ENCODE measurements around the gene DDAH1.

DDAH1 gene

DNA sequence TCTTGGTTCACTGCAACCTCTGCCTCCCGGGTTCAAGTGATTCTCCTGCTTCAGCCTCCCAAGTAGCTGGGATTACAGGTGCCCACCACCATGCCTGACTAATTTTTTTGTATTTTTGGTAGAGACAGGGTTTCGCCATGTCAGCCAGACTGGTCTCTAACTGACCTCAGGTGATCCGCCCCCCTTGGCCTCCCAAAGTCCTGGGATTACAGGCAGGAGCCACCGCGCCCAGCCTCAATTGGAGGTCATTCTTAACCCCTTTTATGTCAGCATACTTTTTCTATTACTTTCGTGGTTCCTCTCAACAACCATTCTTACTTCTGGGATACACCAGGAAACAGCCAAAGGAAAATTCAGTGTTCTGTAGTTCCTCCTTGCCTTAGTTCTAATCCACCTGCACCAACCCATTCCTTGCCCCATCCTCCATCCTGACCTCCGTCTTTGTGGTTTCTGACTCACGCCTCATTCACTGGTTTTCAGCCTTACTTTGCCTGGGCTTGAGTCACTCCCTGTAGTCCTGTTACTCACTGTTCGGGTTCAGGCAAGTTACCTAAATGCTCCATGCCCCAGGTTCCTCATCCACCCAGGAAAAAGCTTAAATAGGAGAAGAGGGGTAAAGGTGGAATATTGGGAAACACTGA, 175.6 kb downstream of the DDAH1 start:
- DNase-seq (ENCODE audit: insufficient read length) (no peak), FAIRE-seq (peak; percentile 73)
- TF ChIP-seq TAF1 (IDR thresholded peaks at IDR 0.05; ENCODE audit: borderline replicate concordance, low read depth, low read length) = no peak
- no peak for TF ChIP-seq POLR2A (IDR thresholded peaks at IDR 0.05; ENCODE audit: low read depth, low read length)

DNA sequence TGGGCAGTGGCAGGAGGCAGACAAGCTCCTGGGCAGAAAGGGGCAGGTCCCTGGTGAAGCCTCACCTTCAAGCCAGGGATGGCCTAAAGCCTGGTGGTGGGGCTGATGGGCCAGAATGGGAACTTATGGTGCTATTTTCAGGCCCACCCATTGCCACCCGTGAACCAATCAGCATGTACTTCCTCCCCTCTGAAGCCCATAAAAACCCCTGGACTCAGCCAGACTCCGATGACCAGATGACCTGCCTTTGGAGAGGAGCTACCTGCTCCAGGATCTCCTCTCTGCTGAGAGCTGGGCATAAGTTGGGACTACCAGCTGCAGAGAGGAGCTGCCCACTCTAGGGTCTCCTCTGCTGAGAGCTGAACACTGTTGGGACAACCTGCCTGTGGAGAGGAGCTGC, 180.8 kb downstream of the DDAH1 start:
- TF ChIP-seq POLR2A (IDR thresholded peaks at IDR 0.05; ENCODE audit: low read depth, low read length) (no peak), POLR2AphosphoS5 (IDR thresholded peaks at IDR 0.05; ENCODE audit: low read depth, low read length) (no peak), TAF1 (IDR thresholded peaks at IDR 0.05; ENCODE audit: borderline replicate concordance, low read depth, low read length) (no peak)
- FAIRE-seq = no peak

DNA sequence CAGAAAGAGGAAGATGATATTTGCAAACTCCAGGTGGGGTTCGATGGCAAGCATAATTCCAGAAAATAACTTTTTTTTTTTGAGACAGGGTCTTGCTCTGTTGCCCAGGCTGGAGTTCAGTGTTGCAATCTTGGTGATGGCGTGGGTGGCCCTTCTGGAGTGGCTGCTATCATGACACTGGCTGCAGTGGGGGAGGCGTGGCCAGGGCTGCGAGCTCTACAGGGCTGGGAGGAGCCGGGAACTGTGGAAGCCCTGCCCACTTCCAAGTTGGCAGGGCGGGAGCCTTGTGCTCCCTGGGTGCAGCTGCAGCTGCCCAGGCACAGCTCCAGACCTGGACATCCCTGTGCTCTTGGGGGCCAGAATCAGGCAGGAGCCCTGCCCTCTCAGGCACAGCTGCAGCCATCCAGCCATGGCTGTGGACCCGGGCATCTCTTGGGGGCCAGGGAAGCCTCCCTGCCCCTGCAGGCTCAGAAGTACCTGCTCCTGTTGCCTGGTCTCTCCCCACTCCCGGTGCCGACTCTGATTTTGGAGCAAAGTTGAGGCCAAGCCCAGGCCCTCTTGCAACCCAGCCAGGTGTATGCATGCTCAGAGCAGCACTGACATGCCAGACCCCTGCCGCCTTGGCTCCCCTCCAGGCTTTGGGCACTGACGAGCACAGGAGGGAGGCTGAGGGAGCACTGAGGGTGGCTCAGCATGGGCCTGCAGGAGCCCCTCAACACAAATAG, 181.3 kb downstream of the DDAH1 start:
- DNase-seq (ENCODE audit: insufficient read length) (no peak), FAIRE-seq (no peak)
- no peak for TF ChIP-seq POLR2A (IDR thresholded peaks at IDR 0.05; ENCODE audit: low read depth, low read length)
- no peak for TF ChIP-seq POLR2AphosphoS5 (IDR thresholded peaks at IDR 0.05; ENCODE audit: low read depth, low read length)
- no peak for TF ChIP-seq TAF1 (IDR thresholded peaks at IDR 0.05; ENCODE audit: borderline replicate concordance, low read depth, low read length)

More for the DNA sequence above, 180.8 kb downstream of the DDAH1 start:
- DNase-seq (ENCODE audit: insufficient read length) = no peak

DNA sequence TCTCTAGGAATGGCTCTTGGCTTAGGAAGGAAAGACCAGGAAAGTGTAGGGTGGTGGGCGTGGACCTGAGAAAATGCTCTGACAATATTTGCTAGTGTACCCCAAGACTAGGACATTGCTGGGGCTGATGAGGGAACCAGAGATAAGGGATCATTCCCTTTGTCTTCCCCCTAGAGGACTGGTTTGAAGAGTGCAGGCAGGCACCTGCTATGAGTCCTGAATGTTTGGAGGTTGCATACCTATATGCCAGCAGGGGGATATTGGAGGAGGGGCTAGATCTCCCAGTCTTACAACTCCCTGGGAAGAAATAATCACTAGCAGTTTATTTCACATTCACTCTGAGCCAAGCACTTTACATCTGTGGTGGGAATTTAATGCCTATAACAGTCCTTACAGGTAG, 182.5 kb downstream of the DDAH1 start:
- no peak for FAIRE-seq
- DNase-seq (ENCODE audit: insufficient read length) = no peak
- TF ChIP-seq TAF1 (IDR thresholded peaks at IDR 0.05; ENCODE audit: borderline replicate concordance, low read depth, low read length) = no peak
- no peak for TF ChIP-seq POLR2A (IDR thresholded peaks at IDR 0.05; ENCODE audit: low read depth, low read length)
- TF ChIP-seq POLR2AphosphoS5 (IDR thresholded peaks at IDR 0.05; ENCODE audit: low read depth, low read length) = no peak

GRCh38 chr1:85280636-85281035, 184.3 kb downstream of the DDAH1 start:
- TF ChIP-seq POLR2A (IDR thresholded peaks at IDR 0.05; ENCODE audit: low read depth, low read length) (no peak), TAF1 (IDR thresholded peaks at IDR 0.05; ENCODE audit: borderline replicate concordance, low read depth, low read length) (no peak), POLR2AphosphoS5 (IDR thresholded peaks at IDR 0.05; ENCODE audit: low read depth, low read length) (no peak)
- no peak for DNase-seq (ENCODE audit: insufficient read length)
- no peak for FAIRE-seq

DNA sequence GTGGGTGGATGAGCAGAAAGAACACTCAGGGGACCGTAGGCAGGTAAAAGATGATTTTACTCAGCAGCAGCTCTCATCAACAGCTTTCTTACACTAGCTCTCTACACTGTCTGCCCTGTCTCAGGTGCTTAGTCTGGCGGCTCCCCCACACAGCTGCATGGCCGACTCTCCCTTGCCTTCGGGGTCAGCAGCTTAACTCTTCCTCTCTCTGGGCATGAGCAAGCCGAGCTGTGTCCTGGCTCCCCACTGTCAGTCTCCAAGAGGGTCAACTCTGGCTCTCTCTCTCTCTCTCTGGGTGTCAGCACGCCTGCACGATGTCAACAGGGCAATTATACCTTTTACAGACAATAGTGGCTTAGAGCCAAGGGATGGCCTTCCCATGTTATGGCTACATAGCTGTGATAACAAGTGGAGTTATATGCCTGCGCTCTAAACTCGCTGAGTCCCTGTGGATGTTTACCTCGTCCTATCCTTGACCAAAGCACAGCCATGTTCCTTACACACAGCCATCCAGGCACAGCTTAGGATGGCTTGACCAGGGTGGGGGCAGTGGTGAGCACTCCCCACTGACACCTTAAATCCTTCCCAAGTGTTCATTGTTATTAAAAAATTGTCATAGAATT, 185.4 kb downstream of the DDAH1 start:
- TF ChIP-seq POLR2A (IDR thresholded peaks at IDR 0.05; ENCODE audit: low read depth, low read length) (no peak), POLR2AphosphoS5 (IDR thresholded peaks at IDR 0.05; ENCODE audit: low read depth, low read length) (no peak), TAF1 (IDR thresholded peaks at IDR 0.05; ENCODE audit: borderline replicate concordance, low read depth, low read length) (no peak)
- no peak for FAIRE-seq
- no peak for DNase-seq (ENCODE audit: insufficient read length)

- peak; percentile 85 for FAIRE-seq
- TF ChIP-seq TAF1 (IDR thresholded peaks at IDR 0.05; ENCODE audit: borderline replicate concordance, low read depth, low read length) (no peak), POLR2AphosphoS5 (IDR thresholded peaks at IDR 0.05; ENCODE audit: low read depth, low read length) (no peak), POLR2A (IDR thresholded peaks at IDR 0.05; ENCODE audit: low read depth, low read length) (no peak; the same call in 1 of the 2 replicates)
- no peak for DNase-seq (ENCODE audit: insufficient read length)
These were observed 186.1 kb downstream of the DDAH1 start for GRCh38 chr1:85278853-85279314.

- no peak for FAIRE-seq
- no peak for TF ChIP-seq POLR2AphosphoS5 (IDR thresholded peaks at IDR 0.05; ENCODE audit: low read depth, low read length)
- TF ChIP-seq TAF1 (IDR thresholded peaks at IDR 0.05; ENCODE audit: borderline replicate concordance, low read depth, low read length) = no peak
- TF ChIP-seq POLR2A (IDR thresholded peaks at IDR 0.05; ENCODE audit: low read depth, low read length) = no peak
- no peak for DNase-seq (ENCODE audit: insufficient read length)
These were observed 187.2 kb downstream of the DDAH1 start for GRCh38 chr1:85277802-85278201.

GRCh38 chr1:85276978-85277639, 187.8 kb downstream of the DDAH1 start:
- DNase-seq (ENCODE audit: insufficient read length) (no peak), FAIRE-seq (no peak)
- no peak for TF ChIP-seq TAF1 (IDR thresholded peaks at IDR 0.05; ENCODE audit: borderline replicate concordance, low read depth, low read length)
- TF ChIP-seq POLR2A (IDR thresholded peaks at IDR 0.05; ENCODE audit: low read depth, low read length) = no peak
- no peak for TF ChIP-seq POLR2AphosphoS5 (IDR thresholded peaks at IDR 0.05; ENCODE audit: low read depth, low read length)

DNA sequence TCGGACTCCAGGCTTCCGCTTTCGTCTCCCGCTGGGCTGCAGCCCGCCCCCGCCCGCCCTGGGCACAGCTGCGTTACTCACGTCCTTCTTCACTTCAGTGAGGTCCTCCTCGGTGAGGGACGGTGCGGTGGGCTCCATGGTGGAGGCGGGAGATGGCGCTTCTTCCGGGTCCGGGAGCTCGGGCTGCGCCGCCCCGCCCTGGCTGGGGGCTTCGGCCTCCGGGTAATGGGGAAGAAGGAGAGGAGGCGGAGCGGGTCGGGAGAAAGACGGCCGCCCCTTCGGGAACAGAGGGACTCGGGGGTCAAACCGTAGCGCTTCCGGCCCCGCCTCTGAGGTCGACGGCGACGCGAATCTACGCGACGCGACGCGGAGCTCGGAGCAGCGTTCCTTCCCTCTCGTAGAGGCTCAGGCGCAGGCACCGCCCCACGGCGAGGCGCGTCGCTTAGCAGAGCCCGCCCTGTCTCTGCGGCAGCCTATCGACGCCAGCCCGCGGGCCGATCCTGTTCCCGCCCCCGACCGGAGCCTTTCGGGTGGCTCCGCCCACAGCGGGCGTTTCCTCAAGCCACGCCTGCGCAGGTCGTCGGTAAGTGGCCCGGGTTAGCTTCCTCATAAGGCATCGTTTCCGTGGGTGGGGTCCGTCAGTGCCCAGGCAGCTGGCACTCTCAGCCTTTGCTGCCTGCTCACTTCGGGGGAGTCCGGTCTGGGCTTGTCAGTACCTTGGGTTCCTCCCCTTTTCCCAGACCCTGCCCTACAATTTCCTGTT, 188.6 kb downstream of the DDAH1 start, which contains the start of gene BCL10:
TSS of gene BCL10 (minus strand) at position 418 of the 763 bp plus-strand sequence. CDS start at position 138, 280 bp downstream.
- TF ChIP-seq POLR2AphosphoS5 (IDR thresholded peaks at IDR 0.05; ENCODE audit: low read depth, low read length) (peak; percentile 81), POLR2A (IDR thresholded peaks at IDR 0.05; ENCODE audit: low read depth, low read length) (peak; percentile 80), TAF1 (IDR thresholded peaks at IDR 0.05; ENCODE audit: borderline replicate concordance, low read depth, low read length) (0 out of 2 replicates have a peak, but pooled peaks have one; percentile 20)
- DNase-seq (ENCODE audit: insufficient read length) = peak; percentile 86

More for the DNA sequence above, 188.6 kb downstream of the DDAH1 start, which contains the start of gene BCL10:
- peak; percentile 99 for FAIRE-seq
